ENCODE data around the gene GFRA1.

The GFRA1 gene

GRCh38 chr10:116271593-116272439 lies 1.2 kb downstream of the GFRA1 start:
- peak; percentile 78 for DNase-seq

- DNase-seq, result peak; percentile 83
Measured at GRCh38 chr10:116270771-116271592, 2.0 kb downstream of the GFRA1 start.

GRCh38 chr10:116270126-116270770 lies 2.8 kb downstream of the GFRA1 start:
- no peak for DNase-seq

- no peak for DNase-seq
Measured at GRCh38 chr10:116269619-116270018, 3.4 kb downstream of the GFRA1 start.

- no peak for DNase-seq
Measured at GRCh38 chr10:116268976-116269375, 4.0 kb downstream of the GFRA1 start.

GRCh38 chr10:116265686-116266085 lies 7.3 kb downstream of the GFRA1 start:
- DNase-seq, result no peak

GRCh38 chr10:116263870-116264655 lies 8.9 kb downstream of the GFRA1 start:
- no peak for DNase-seq

GRCh38 chr10:116262678-116263077 lies 10.3 kb downstream of the GFRA1 start:
- no peak for DNase-seq

GRCh38 chr10:116260599-116260998 lies 12.4 kb downstream of the GFRA1 start:
- DNase-seq, result no peak

GRCh38 chr10:116259638-116260037 lies 13.4 kb downstream of the GFRA1 start:
- no peak for DNase-seq

- DNase-seq, result no peak
Measured at GRCh38 chr10:116257785-116258184, 15.2 kb downstream of the GFRA1 start.

- no peak for DNase-seq
Measured at GRCh38 chr10:116256752-116257259, 16.2 kb downstream of the GFRA1 start.

- DNase-seq, result no peak
Measured at GRCh38 chr10:116255886-116256751, 16.9 kb downstream of the GFRA1 start.

GRCh38 chr10:116254422-116255155 lies 18.4 kb downstream of the GFRA1 start:
- peak; percentile 46 for DNase-seq

GRCh38 chr10:116253716-116254115 lies 19.3 kb downstream of the GFRA1 start:
- DNase-seq, result no peak

- no peak for DNase-seq
Measured at GRCh38 chr10:116251602-116252395, 21.2 kb downstream of the GFRA1 start.

GRCh38 chr10:116247691-116248090 lies 25.3 kb downstream of the GFRA1 start:
- no peak for DNase-seq

- DNase-seq, result no peak
Measured at GRCh38 chr10:116246263-116246662, 26.7 kb downstream of the GFRA1 start.

- no peak for DNase-seq
Measured at GRCh38 chr10:116245156-116245555, 27.9 kb downstream of the GFRA1 start.

All from right kidney (tissue), 1 donor.